ENCODE results near the gene TRIM46. TPM values are rescaled to one million over a fixed set of nuclear protein-coding genes. Genes with fewer than 3 reads are reported as not detected.

TRIM46 gene
- polyA plus RNA-seq, 3 donors: 0.13 TPM; not detected in 2

DNA sequence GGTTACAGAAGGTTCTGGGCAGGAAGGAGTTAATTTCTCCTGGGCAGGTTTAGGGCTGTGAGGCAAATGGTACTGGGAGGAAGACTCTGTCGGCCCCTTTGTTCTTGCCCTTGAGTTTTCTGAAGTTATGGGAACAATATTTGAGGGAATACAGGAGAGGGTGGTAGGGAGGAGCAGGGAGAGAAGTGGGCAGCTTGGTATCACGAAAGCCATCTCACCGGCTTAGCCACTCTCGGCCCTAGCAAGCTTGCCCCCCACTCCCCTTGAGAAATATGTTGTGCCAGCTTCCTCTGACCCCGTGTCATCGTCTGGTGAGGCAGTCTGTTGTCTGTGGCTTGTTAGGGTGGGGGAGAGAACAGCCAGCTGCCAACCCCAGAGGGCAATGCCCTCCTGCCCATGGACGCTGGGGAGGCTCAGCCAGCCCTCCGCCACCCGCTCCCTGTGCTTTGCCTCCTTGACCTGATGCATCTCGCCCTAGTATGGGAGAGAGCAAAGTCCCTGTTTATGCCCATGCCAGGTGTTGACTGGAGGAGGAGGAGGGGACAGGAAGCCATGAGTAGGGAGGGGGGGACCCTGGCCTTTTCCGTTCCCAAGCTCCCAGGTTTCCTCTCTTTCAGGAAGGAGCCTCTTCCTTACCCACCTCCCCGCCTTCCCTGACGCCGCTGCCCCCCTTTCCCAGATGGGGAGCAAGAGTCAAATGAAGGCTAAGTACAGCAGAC is 44.7 kb upstream of the TRIM46 start:
- Histone ChIP-seq H3K4me1 (ENCODE audit: control insufficient read depth in 1 of 2, insufficient read depth in 2 of 2, low read length in 2 of 2) (peaks cover 25 to 33% of the 10 kb centered on the region in 2 donors), H3K27ac (ENCODE audit: low read depth in 1 of 2, low read length in 2 of 2) (no peak overlapping the region), H3K4me2 (replicated peaks; ENCODE audit: extremely low read depth, low read length, poor library complexity, severe bottlenecking) (no peak overlapping the region), H3K36me3 (replicated peaks in 1 of 2; ENCODE audit: control insufficient read depth in 1 of 2, insufficient read depth in 2 of 2, low read length in 2 of 2) (no peaks in the 10 kb centered on the region), H3K79me2 (ENCODE audit: insufficient read depth, low read length) (no peaks in the 10 kb centered on the region), H3K9me3 (replicated peaks in 1 of 2; ENCODE audit: control insufficient read depth in 1 of 2, insufficient read depth in 1 of 2, low read length in 2 of 2) (peaks cover 0 to 17% of the 10 kb centered on the region in 2 donors), H3K4me3 (replicated peaks in 1 of 3; ENCODE audit: low read depth in 2 of 3, low read length in 3 of 3) (no peak overlapping the region), H3K27me3 (ENCODE audit: control insufficient read depth in 2 of 2, insufficient read depth in 2 of 2, low read length in 2 of 2) (peaks cover 45 to 69% of the 10 kb centered on the region in 2 donors), H4K20me1 (ENCODE audit: insufficient read depth, low read length) (no peaks in the 10 kb centered on the region), H3K9ac (ENCODE audit: insufficient read depth, low read length, poor library complexity, severe bottlenecking) (no peak overlapping the region), H2AFZ (ENCODE audit: insufficient read depth, low read depth, low read length, poor library complexity, severe bottlenecking) (no peak overlapping the region)
- Mint-ChIP-seq H3K4me3 (peak overlapping the region; percentile 24 to 85), H3K36me3 (peaks cover 5 to 20% of the 10 kb centered on the region in 2 donors), H3K27me3 (ENCODE audit: low read depth in 3 of 3) (peaks cover 59 to 80% (median 73%) of the 10 kb centered on the region in 3 donors), H3K27ac (peak overlapping the region in 1 of 7 donors; percentile 37), H3K4me1 (peaks cover 34% of the 10 kb centered on the region), H3K9me3 (peaks cover 0 to 22% (median 11%) of the 10 kb centered on the region in 7 donors)
- intact Hi-C loops (cut with micrococcal nuclease): loop anchor here (5.0 kb wide), 3 partner anchors 33 to 38 kb away; no protein-coding TSS in a partner anchor
- DNase-seq: peak in 2 of 3 donors; percentile 27 to 28
- 0% methylated on average over 1 of the region's 14 CpGs for WGBS (ENCODE audit: insufficient coverage)
- TF ChIP-seq, protein P1, sequence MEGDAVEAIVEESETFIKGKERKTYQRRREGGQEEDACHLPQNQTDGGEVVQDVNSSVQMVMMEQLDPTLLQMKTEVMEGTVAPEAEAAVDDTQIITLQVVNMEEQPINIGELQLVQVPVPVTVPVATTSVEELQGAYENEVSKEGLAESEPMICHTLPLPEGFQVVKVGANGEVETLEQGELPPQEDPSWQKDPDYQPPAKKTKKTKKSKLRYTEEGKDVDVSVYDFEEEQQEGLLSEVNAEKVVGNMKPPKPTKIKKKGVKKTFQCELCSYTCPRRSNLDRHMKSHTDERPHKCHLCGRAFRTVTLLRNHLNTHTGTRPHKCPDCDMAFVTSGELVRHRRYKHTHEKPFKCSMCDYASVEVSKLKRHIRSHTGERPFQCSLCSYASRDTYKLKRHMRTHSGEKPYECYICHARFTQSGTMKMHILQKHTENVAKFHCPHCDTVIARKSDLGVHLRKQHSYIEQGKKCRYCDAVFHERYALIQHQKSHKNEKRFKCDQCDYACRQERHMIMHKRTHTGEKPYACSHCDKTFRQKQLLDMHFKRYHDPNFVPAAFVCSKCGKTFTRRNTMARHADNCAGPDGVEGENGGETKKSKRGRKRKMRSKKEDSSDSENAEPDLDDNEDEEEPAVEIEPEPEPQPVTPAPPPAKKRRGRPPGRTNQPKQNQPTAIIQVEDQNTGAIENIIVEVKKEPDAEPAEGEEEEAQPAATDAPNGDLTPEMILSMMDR (IDR thresholded peaks at IDR 0.05): no peak

DNA sequence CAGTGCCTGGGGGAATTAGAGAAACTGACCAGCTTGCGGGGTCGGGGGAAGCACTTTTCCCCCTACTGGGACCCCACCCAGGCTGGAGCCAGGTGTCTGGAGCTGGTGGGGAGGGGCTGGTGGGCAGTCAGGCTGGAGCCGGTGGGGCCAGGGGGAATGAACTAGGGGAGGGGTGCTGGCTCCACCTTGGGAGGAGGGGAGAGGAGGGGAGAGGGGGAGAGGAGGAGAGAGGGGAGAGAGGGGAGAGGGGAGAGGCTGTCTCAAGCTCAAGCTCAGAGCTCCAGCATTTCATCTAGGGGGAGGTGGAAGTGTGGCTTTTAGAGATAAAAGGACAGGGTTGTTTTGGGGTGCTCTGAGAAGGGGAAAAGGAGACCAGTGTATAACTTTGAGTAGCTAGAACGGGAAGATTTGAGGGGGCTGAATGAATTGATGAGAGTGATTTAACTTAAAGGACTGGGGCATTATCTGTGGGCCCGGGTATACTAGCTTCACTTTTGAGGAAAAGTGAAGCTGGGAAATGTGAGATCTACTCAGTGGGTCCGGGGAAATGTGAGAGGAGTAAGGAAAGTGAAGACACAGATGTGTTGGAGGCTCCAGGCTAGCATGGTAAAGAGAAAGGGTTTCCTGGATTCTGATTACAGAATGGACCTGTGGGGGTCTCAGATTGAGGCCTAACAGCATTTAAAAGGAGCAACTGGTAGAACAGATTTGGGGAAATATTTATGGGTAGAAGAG is 43.2 kb upstream of the TRIM46 start:
- Histone ChIP-seq H3K4me1 (ENCODE audit: control insufficient read depth in 1 of 2, insufficient read depth in 2 of 2, low read length in 2 of 2) (peaks cover 33 to 45% of the 10 kb centered on the region in 2 donors), H3K27me3 (ENCODE audit: control insufficient read depth in 2 of 2, insufficient read depth in 2 of 2, low read length in 2 of 2) (peaks cover 45 to 59% of the 10 kb centered on the region in 2 donors), H3K9ac (ENCODE audit: insufficient read depth, low read length, poor library complexity, severe bottlenecking) (no peak overlapping the region), H3K79me2 (ENCODE audit: insufficient read depth, low read length) (no peaks in the 10 kb centered on the region), H3K4me3 (replicated peaks in 1 of 3; ENCODE audit: low read depth in 2 of 3, low read length in 3 of 3) (no peak overlapping the region), H3K36me3 (replicated peaks in 1 of 2; ENCODE audit: control insufficient read depth in 1 of 2, insufficient read depth in 2 of 2, low read length in 2 of 2) (no peaks in the 10 kb centered on the region), H4K20me1 (ENCODE audit: insufficient read depth, low read length) (no peaks in the 10 kb centered on the region), H3K27ac (ENCODE audit: low read depth in 1 of 2, low read length in 2 of 2) (no peak overlapping the region), H3K4me2 (replicated peaks; ENCODE audit: extremely low read depth, low read length, poor library complexity, severe bottlenecking) (no peak overlapping the region), H2AFZ (ENCODE audit: insufficient read depth, low read depth, low read length, poor library complexity, severe bottlenecking) (no peak overlapping the region), H3K9me3 (replicated peaks in 1 of 2; ENCODE audit: control insufficient read depth in 1 of 2, insufficient read depth in 1 of 2, low read length in 2 of 2) (peaks cover 0 to 17% of the 10 kb centered on the region in 2 donors)
- H3K27me3 Mint-ChIP-seq (ENCODE audit: low read depth in 3 of 3): peaks cover 55 to 66% (median 60%) of the 10 kb centered on the region in 3 donors
- TF ChIP-seq, protein P1 (IDR thresholded peaks at IDR 0.05): no peak
- H3K36me3 Mint-ChIP-seq: peaks cover 5 to 20% of the 10 kb centered on the region in 2 donors
- peaks cover 43% of the 10 kb centered on the region for H3K4me1 Mint-ChIP-seq
- peaks cover 0 to 22% (median 11%) of the 10 kb centered on the region in 7 donors for H3K9me3 Mint-ChIP-seq
- intact Hi-C loops (cut with micrococcal nuclease): loop anchor here in 1 of 2 donors (5.0 kb wide), 1 partner anchor 43 kb away; no protein-coding TSS in a partner anchor
- WGBS (ENCODE audit: insufficient coverage): 24% methylated on average over 2 of the region's 6 CpGs
- DNase-seq: no peak
- peak overlapping the region in 1 of 7 donors; percentile 10 for H3K27ac Mint-ChIP-seq
- peak overlapping the region in 1 of 2 donors; percentile 50 for H3K4me3 Mint-ChIP-seq

Data from CD14-positive monocyte (primary cell).